Measurements from ENCODE around the gene SRBD1.
A peak's percentile ranks its signal among the peaks of the same experiment; 100 is the strongest.

The SRBD1 gene

GRCh38 chr2:45540942-45541341 lies 70.1 kb downstream of the SRBD1 start:
- DNase-seq = no peak

GRCh38 chr2:45533771-45534170 lies 77.3 kb downstream of the SRBD1 start:
- DNase-seq = no peak

- no peak for DNase-seq
Observed at GRCh38 chr2:45532181-45532580, 78.9 kb downstream of the SRBD1 start.

DNA sequence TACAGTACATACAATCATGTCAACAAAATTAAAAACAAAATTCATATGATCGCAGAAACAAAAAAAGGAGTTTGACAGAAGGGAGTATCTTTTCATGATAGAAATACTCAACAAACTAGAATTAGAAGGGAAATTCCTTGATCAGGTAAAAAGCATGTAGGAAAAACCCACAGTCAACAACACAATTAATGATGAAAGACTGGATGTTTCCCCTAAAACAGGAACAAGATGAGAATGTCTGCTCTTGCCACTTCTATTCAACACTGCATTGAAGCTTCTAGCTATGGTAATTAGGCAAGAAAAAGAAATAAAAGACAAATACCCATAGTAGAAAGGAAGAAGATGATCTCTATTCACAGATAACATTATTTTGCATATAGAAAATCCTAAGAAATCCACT lies 87.1 kb downstream of the SRBD1 start:
- DNase-seq = no peak

GRCh38 chr2:45518546-45518945 lies 92.5 kb downstream of the SRBD1 start:
- DNase-seq = no peak

GRCh38 chr2:45510701-45511420 lies 100.2 kb downstream of the SRBD1 start:
- no peak for DNase-seq

GRCh38 chr2:45506756-45507155 lies 104.3 kb downstream of the SRBD1 start:
- no peak for DNase-seq

- no peak for DNase-seq
Observed at GRCh38 chr2:45505138-45505537, 105.9 kb downstream of the SRBD1 start.

GRCh38 chr2:45498661-45499550 lies 112.2 kb downstream of the SRBD1 start:
- DNase-seq = no peak

GRCh38 chr2:45497355-45497754 lies 113.7 kb downstream of the SRBD1 start:
- no peak for DNase-seq

DNA sequence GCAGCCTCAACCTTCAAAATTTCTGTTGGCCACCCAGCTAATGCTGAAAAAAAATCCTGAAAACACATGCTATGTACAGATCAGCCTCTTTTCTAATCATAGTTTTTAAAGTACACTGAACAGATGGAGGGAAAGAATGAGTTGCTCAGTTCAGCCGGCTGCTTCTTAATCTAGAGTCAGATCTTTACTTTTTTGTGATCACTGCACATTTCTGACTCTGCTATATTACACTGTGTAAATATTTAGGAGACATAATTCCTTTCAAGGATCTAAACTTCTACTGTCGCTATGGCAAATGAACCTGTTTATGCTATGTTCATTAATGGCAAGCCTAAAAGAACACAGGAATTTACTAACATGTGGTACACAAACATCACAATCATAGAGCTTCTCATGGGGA lies 114.2 kb downstream of the SRBD1 start:
- DNase-seq = no peak

DNA sequence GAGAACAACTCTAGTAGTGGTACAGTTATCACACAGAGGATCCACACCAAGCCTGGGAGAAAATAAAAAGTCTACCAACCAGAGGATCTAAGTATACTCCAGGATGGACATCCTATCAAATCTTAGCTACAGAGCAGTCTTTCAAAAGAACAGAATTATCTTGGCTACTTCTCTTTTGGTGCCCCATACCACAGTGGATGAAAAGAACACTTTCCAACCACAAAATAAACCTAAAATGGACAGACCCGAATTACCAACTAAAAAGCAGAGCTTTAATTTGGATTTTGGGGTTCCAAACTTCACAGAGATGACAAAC lies 116.1 kb downstream of the SRBD1 start:
- no peak for DNase-seq

DNA sequence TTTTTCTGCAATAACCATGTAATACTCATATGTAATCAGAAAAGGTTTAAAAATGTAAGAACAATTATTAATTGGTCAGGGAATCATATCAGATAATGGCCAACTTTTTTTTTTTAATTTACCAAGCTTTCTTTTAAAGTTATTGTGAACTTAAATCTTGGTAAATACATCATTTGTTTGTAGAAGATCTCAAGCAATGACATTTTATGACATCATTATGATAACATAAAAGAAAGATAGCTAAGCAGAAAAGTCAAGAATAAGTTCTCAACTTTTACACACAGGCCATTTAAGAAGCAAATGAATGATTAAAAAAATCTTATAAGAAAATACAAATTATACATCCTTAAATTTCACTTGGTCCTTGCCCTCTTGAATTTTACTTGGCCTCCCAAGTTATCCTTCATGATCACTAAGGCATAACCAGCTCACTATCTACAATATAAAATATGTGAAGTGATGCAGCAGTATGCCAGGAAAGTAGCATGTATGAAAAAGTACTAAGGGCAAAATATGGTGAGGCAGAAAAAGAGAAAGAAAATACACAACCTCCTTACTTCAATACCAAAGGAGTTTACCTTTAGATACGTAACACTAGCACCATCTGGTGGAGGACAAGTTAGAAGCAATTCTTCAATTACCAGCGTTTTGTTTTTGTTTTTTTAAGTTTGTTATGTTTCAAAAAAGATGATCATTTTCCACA lies 116.6 kb downstream of the SRBD1 start:
- DNase-seq = peak; percentile 28

GRCh38 chr2:45484965-45485364 lies 126.1 kb downstream of the SRBD1 start:
- DNase-seq = no peak

- no peak for DNase-seq
Observed at GRCh38 chr2:45483997-45484396, 127.1 kb downstream of the SRBD1 start.

GRCh38 chr2:45477546-45477945 lies 133.5 kb downstream of the SRBD1 start:
- DNase-seq = no peak

- no peak for DNase-seq
Observed at GRCh38 chr2:45470531-45470930, 140.5 kb downstream of the SRBD1 start.

GRCh38 chr2:45469314-45470099 lies 141.6 kb downstream of the SRBD1 start:
- DNase-seq = no peak

DNA sequence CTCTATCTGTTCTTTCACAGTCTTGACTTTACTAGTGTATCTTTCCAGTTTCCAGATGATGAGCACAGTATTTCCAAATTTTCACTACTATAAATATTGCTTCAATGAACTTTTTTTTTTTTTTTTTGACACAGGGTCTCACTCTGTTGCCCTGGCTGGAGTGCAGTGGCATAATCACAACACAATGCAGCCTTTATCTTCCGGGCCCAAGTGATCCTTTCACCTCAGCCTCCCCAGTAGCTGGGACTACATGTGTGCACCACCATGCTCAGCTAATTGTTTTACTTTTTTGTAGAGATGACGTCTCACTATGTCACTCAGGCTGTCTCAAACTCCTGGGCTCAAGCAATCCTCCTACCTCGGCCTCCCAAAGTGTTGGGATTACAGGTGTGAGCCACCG lies 142.8 kb downstream of the SRBD1 start:
- DNase-seq = no peak

DNA sequence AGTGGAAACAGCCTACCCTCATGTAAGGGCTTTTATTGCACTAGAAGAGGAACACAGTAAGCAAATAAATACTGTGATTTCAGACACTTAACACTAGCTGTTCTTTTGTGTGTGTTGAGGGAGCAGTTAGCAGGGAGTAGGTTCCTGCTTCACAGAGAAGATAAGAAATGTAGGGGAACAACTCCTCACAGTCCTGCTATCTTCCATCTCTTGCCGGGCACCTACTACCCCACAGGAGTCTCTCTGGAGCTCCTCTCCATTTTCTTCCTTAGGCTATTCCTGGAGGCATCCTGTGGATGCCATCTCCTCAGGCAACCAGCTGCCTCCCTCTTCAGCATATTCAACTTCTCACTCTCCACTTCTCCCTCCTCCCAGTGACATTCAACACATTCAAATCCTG lies 145.0 kb downstream of the SRBD1 start:
- DNase-seq = no peak

GRCh38 chr2:45460825-45461224 lies 150.2 kb downstream of the SRBD1 start:
- DNase-seq = no peak

DNA sequence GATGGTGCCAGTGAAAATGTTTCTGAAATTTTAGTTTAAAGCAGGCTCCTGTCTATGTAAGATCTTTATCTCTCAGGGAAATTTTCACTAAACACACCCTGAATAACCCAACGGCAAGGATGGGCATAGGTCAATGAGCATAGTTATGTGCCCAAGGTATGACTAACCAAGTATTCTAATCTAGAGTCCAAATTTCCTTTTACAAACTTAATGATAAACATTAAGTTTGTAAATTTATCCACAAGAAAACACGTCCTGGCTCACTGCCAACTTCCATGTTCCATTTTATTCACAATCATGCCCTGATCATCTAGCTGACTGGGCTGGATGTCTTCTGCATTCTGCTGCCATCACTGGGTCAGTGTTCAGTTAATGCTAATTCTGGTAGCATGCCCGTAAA lies 151.2 kb downstream of the SRBD1 start:
- no peak for DNase-seq

Data from NCI-H1092 (cell line).